LoVo (cell line): Measurements from ENCODE around the gene MCEMP1.

Experiments used
- DNase-seq: peaks from one replicate; pipeline ENCODE4 v3.0.0-alpha.2; 2016; ENCODE audit warnings: low spot score

The MCEMP1 gene

GRCh38 chr19:7698583-7698982, 21.7 kb downstream of the MCEMP1 start:
- no peak for DNase-seq

- DNase-seq, result no peak
These were observed 22.1 kb downstream of the MCEMP1 start for GRCh38 chr19:7699003-7699402.

GRCh38 chr19:7699417-7700401, 22.8 kb downstream of the MCEMP1 start:
- DNase-seq, result peak; percentile 13

- no peak for DNase-seq
These were observed 24.3 kb downstream of the MCEMP1 start for GRCh38 chr19:7701049-7701653.

- no peak for DNase-seq
These were observed 25.0 kb downstream of the MCEMP1 start, which contains the start of gene FCER2 for GRCh38 chr19:7701654-7702457. TSS of gene FCER2 (minus strand) at chr19:7702131. CDS start at chr19:7699760, 2,371 bp downstream.

- DNase-seq, result no peak
These were observed 26.4 kb downstream of the MCEMP1 start for GRCh38 chr19:7703332-7703731.

- DNase-seq, result no peak
These were observed 27.6 kb downstream of the MCEMP1 start for GRCh38 chr19:7704280-7705060.

GRCh38 chr19:7705387-7706187, 28.7 kb downstream of the MCEMP1 start:
- DNase-seq, result no peak

GRCh38 chr19:7706188-7706954, 29.5 kb downstream of the MCEMP1 start:
- DNase-seq, result no peak

- no peak for DNase-seq
These were observed 30.1 kb downstream of the MCEMP1 start for GRCh38 chr19:7706955-7707456.

- DNase-seq, result no peak
These were observed 33.1 kb downstream of the MCEMP1 start for GRCh38 chr19:7709932-7710460.

GRCh38 chr19:7710616-7711015, 33.7 kb downstream of the MCEMP1 start:
- no peak for DNase-seq

- DNase-seq, result no peak
These were observed 38.8 kb downstream of the MCEMP1 start for GRCh38 chr19:7715671-7716070.

- DNase-seq, result no peak
These were observed 39.9 kb downstream of the MCEMP1 start for GRCh38 chr19:7716762-7717161.

GRCh38 chr19:7718668-7719067, 41.8 kb downstream of the MCEMP1 start:
- no peak for DNase-seq

- DNase-seq, result no peak
These were observed 43.5 kb downstream of the MCEMP1 start for GRCh38 chr19:7720351-7720750.

- no peak for DNase-seq
These were observed 45.4 kb downstream of the MCEMP1 start for GRCh38 chr19:7722231-7722651.

GRCh38 chr19:7725791-7726190, 48.9 kb downstream of the MCEMP1 start:
- no peak for DNase-seq

GRCh38 chr19:7729211-7729610, 52.3 kb downstream of the MCEMP1 start:
- DNase-seq, result peak; percentile 2
